Chondrocyte (in vitro differentiated cells): Measurements from ENCODE around the gene CLCN4. TPM values are rescaled to one million over a fixed set of nuclear protein-coding genes. Genes with fewer than 3 reads are reported as not detected.

Experiments used
- DNase-seq: peaks from one replicate; pipeline ENCODE4 v3.0.0; 2021; ENCODE audit warnings: mixed read lengths, low spot score
- H3K27ac Mint-ChIP-seq: one replicate; pipeline ENCODE4 v1.8.0; 2021; ENCODE audit warnings: mild to moderate bottlenecking, moderate library complexity, mixed read lengths; ENCODE audit not compliant: unreplicated experiment
- H3K27me3 Mint-ChIP-seq: 2 replicates; pipeline ENCODE4 v1.8.0; 2021; ENCODE audit warnings: low read depth, mixed read lengths
- H3K36me3 Mint-ChIP-seq: 2 replicates; pipeline ENCODE4 v1.8.0; 2021; ENCODE audit warnings: low read depth, mixed read lengths
- H3K4me1 Mint-ChIP-seq: 2 replicates; pipeline ENCODE4 v1.8.0; 2021; ENCODE audit warnings: low read depth, mild to moderate bottlenecking, mixed read lengths
- H3K4me3 Mint-ChIP-seq: one replicate; pipeline ENCODE4 v1.8.0; 2021; ENCODE audit warnings: mild to moderate bottlenecking, moderate library complexity, mixed read lengths; ENCODE audit not compliant: unreplicated experiment
- H3K9me3 Mint-ChIP-seq: 2 replicates; pipeline ENCODE4 v1.8.0; 2021; ENCODE audit warnings: low read depth, mixed read lengths
- total RNA-seq: library from RNA; stranded (reverse); gene quantifications from 3 replicates; pipeline ENCODE4 v1.2.1, GENCODE V29; 2021
- TF ChIP-seq, protein P1 (sequence below): fragments of 200-600 bp; sonication (generic); IDR thresholded peaks from 2 replicates; pipeline ENCODE4 v1.5.0; 2021; ENCODE audit warnings: antibody characterized with exemption, mild to moderate bottlenecking, moderate library complexity

The CLCN4 gene
- total RNA-seq, 1 donor from 2014 or later = 2.2 TPM

DNA sequence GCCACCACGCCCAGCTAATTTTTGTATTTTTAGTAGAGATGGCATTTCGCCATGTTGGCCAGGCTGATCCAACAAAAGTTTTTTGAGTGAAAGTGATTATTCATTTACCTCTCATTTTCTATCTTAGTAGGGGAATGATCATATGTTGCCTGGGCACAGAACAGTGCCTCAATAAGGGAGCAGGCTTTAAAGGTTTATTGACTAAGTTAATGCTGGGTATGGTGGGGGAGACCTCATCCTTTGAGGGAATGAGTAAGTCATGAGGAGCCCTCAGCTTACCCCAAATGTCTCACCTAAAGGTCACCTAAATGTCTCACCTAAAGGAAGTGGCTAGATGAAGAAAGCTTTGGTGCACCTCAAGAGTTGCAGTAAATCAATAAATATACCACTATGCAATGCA lies 109.0 kb downstream of the CLCN4 start:
- H3K27ac Mint-ChIP-seq = no peak overlapping the region
- DNase-seq = no peak
- TF ChIP-seq, protein P1, sequence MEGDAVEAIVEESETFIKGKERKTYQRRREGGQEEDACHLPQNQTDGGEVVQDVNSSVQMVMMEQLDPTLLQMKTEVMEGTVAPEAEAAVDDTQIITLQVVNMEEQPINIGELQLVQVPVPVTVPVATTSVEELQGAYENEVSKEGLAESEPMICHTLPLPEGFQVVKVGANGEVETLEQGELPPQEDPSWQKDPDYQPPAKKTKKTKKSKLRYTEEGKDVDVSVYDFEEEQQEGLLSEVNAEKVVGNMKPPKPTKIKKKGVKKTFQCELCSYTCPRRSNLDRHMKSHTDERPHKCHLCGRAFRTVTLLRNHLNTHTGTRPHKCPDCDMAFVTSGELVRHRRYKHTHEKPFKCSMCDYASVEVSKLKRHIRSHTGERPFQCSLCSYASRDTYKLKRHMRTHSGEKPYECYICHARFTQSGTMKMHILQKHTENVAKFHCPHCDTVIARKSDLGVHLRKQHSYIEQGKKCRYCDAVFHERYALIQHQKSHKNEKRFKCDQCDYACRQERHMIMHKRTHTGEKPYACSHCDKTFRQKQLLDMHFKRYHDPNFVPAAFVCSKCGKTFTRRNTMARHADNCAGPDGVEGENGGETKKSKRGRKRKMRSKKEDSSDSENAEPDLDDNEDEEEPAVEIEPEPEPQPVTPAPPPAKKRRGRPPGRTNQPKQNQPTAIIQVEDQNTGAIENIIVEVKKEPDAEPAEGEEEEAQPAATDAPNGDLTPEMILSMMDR = no peak
- H3K9me3 Mint-ChIP-seq = peaks cover 35% of the 10 kb centered on the region
- H3K27me3 Mint-ChIP-seq = no peaks in the 10 kb centered on the region
- no peaks in the 10 kb centered on the region for H3K36me3 Mint-ChIP-seq
- H3K4me3 Mint-ChIP-seq = no peak overlapping the region
- peaks cover 7% of the 10 kb centered on the region for H3K4me1 Mint-ChIP-seq

DNA sequence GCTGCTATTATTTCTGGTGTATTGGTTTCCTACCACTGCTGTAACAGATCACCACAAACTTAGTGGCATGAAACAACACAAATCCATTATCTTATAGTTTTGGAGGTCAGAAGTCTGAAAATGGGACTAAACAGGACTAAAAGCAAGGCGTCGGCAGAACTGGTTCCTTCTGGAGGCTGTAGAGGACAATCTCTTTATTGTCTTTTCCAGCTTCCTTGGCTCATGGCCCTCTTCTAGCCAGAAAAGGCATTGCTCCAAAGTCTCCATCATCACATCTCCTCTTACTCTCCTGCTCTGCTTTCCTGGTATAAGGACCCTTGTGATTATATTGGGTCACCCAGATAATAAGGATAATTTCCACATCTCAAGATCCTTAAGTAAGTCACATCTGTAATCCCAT lies 121.9 kb downstream of the CLCN4 start:
- DNase-seq = no peak
- Mint-ChIP-seq H3K36me3 (peaks cover 1% of the 10 kb centered on the region), H3K9me3 (peaks cover 11% of the 10 kb centered on the region), H3K27me3 (peaks cover 4% of the 10 kb centered on the region), H3K4me1 (no peaks in the 10 kb centered on the region), H3K27ac (no peak overlapping the region), H3K4me3 (no peak overlapping the region)
- TF ChIP-seq, protein P1 = no peak

DNA sequence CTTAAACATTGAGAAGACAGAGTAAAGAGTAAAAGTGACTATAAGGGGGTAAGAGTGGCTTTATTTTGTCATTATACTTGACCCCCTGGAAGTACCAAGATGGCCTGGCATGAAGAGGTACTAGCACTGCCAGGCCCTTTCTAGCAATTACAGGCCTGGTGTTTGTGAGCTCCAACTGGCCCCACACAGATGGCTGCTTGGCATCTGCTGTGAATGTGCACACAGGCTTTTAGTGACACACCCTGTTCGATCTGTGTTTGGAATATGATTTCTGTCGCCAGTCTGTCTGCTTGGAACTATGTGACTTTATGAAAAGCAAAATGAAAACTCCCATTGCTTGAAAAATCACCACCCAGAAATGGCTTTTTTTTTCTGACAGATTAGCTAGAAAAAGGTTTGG lies 123.3 kb downstream of the CLCN4 start:
- TF ChIP-seq, protein P1 = no peak
- peaks cover 11% of the 10 kb centered on the region for H3K9me3 Mint-ChIP-seq
- H3K27me3 Mint-ChIP-seq = peaks cover 4% of the 10 kb centered on the region
- no peak for DNase-seq
- peaks cover 1% of the 10 kb centered on the region for H3K36me3 Mint-ChIP-seq
- H3K4me3 Mint-ChIP-seq = no peak overlapping the region
- no peaks in the 10 kb centered on the region for H3K4me1 Mint-ChIP-seq
- no peak overlapping the region for H3K27ac Mint-ChIP-seq

DNA sequence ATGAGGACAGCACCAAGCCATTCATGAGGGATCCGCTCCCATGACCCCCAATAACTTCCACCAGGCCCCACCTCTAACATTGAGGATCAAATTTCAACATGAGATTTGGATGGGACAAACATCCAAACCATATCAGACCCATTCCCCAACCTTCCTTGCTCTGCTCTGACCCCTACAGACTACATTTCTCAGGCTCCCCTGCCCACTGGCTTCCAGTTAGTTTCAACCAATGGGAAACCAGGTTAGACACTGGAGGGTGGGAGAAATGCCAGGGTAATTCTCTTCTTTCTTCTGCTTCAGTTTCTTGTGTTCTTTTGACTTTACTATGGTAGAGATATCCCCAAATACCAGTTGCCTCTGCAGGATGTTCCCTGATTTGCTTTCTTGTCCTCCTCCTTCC lies 125.7 kb downstream of the CLCN4 start:
- TF ChIP-seq, protein P1 = no peak
- no peak for DNase-seq
- no peak overlapping the region for H3K4me3 Mint-ChIP-seq
- H3K9me3 Mint-ChIP-seq = peaks cover 21% of the 10 kb centered on the region
- no peaks in the 10 kb centered on the region for H3K4me1 Mint-ChIP-seq
- peaks cover 1% of the 10 kb centered on the region for H3K36me3 Mint-ChIP-seq
- H3K27ac Mint-ChIP-seq = no peak overlapping the region
- H3K27me3 Mint-ChIP-seq = peaks cover 4% of the 10 kb centered on the region

DNA sequence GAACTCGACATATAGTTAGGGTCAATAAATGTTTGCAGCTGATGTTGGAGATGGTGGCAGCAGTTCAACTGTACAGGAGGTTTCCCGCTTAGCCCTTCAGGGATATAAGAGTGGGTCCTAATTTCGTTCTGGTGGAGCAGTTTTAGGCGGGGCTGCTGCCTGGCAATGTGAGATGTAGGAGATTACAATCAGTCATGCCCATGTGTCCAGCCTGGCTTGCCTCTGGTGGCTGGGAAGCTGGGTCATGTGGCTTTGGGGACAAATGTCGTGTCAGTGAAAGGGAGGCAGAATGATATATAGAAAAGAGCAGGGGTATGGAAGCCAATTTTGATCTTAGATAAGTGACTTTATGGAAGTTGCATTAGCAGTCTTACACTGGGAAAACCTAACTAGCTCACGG lies 129.4 kb downstream of the CLCN4 start:
- H3K4me1 Mint-ChIP-seq = peaks cover 6% of the 10 kb centered on the region

More for the DNA sequence above, 129.4 kb downstream of the CLCN4 start:
- Mint-ChIP-seq H3K36me3 (peaks cover 1% of the 10 kb centered on the region), H3K4me3 (no peak overlapping the region), H3K27me3 (peaks cover 7% of the 10 kb centered on the region), H3K27ac (no peak overlapping the region), H3K9me3 (peaks cover 25% of the 10 kb centered on the region)
- no peak for DNase-seq
- TF ChIP-seq, protein P1 = no peak

Other genes starting within 250 kb of the CLCN4 start
- gene CLDN34, start 189.6 kb upstream of the CLCN4 start, total RNA-seq = not detected in 3 replicates